ENCODE results near the gene MYH14.

GRCh38 chr19:50323782-50324133, 120.3 kb downstream of the MYH14 start:
- no peak for TF ChIP-seq CTCF (IDR thresholded peaks at IDR 0.05; ENCODE audit: low read depth, low read length)
- no peak for TF ChIP-seq POLR2A (IDR thresholded peaks at IDR 0.05; ENCODE audit: extremely low read depth, insufficient read length)
